ENCODE results near the gene LRP5.

Gene LRP5

GRCh38 chr11:68308068-68308467 is 4.3 kb upstream of the LRP5 start:
- no peak for DNase-seq (ENCODE audit: low read depth in 1 of 2, low spot score in 1 of 2)

DNA sequence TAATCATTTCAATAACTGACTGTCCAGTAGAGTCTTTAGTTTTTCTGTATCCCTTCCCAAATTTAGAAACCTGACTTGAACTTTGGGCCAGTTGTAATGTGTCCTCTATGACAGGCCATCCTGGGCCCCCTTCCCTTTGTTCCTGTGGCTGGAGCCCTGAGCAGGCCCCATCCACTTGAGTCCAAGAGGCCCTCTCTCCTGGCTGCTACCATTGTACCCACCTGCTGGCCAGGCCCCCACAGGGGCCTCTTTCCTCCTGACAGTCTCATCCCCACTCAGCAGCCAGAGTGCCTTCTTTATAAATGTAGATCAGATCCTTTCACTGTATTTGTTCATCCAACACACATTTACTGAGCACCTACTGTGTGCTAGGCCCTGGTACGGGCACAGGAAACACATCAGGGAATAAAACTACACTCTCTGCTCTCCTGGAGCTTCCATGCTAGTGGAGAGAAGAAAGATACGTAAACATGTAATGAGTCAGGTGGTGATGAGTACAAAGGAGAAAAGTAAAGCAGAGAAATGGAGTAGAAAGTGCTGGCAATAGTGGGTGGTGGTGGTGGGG is 2.7 kb upstream of the LRP5 start:
- no peak for DNase-seq (ENCODE audit: low read depth in 1 of 2, low spot score in 1 of 2)

DNA sequence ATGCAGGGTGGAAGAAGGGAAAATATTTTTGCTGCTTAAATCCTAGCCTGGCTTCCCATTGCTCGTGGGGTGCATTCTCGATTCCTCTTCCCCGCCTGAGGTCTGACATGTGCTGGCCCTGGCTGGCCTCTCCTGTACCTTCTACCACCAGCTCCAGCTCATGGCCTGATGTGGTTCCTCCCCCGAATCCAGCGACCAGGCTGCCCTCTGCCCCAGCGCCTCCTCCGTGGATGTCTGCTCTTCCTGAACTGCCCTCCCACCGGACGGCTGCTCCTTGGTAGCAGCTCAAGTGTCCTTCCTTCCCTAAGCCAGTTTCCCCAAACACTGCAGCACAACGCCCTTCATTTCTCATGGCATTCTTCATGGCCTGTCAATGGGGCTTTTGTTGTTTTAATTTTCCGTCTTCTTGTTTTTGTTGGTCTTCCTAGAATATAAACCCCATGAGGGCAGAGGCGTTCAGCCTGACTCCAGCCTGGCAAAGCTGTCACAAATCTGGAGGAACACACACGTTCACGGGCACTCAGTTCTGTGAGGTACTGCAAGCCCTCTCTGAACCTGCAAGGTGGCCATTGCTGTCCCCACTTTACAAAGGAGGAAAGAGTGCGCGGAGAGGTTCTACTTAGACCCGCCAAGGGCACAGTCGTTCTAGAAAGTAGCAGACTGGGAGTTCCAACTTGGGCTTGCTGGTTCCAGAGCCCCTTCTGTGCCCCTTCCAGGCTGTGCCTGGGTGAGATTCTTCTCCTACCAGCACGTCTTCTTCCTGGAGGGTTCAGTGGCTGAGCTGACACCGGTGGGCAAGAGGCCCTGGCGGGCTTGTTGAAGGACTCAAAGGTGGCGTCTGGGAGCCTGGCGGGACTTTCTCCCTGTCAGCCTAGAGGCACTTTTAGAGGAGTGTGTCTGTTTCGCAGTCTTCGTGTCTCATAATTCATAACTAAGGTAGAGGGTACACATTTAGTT is 953 bp upstream of the LRP5 start:
- DNase-seq (ENCODE audit: low read depth in 1 of 2, low spot score in 1 of 2) = no peak

- no peak for DNase-seq (ENCODE audit: low read depth in 1 of 2, low spot score in 1 of 2)
These were observed 586 bp downstream of the LRP5 start for GRCh38 chr11:68312780-68313573.

GRCh38 chr11:68313574-68314202 is 1.3 kb downstream of the LRP5 start:
- DNase-seq (ENCODE audit: low read depth in 1 of 2, low spot score in 1 of 2) = no peak

DNA sequence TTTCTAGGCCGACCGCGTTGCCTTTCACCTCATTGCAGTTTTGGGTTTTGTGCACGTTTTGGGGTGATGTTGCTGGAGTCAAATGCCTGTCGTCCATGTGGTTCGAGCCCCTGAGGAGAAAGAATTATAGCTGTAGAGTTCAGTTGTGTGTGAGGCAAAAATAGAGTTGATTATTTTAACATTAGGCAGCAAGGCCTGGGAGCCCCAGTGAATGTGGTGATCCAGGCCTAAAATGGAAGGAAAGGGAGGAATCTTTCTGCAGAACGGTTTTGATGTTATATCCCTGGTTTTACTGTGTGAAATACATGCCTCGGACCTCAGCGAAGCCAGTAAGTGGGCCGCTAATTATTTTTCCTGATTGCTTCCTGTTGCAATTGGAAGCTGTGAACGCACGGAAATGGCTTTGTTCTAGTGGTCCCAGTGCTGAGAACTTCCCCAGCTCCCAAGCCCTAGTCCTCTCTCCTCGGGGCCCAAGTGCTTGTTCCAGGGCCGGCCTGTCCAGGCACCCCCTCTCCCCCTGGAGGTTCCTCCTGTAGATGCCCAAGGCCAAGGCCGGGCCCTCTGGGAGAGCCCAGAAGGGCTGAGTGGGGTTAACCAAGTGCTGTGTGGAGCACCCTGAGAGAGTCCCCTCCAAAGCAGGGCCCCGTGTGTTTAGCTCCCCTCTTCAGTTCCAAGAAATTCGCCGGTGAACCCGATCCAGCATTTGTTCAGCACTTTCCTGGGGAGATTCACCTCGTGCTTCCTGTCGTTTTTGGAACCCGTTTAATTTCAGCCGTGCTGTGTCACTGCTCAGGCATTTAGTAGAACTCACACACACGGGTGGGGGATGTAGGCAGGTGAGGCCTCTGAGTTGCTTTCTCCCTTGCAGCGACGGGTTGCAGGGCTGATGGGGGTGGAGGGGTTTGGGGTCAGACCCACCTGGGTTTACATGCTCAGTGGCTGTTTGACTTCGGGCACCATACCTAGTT is 2.1 kb downstream of the LRP5 start:
- no peak for DNase-seq (ENCODE audit: low read depth in 1 of 2, low spot score in 1 of 2)

- DNase-seq (ENCODE audit: low read depth in 1 of 2, low spot score in 1 of 2) = no peak
These were observed 3.0 kb downstream of the LRP5 start for GRCh38 chr11:68315171-68315920.

GRCh38 chr11:68317147-68317785 is 4.9 kb downstream of the LRP5 start:
- no peak for DNase-seq (ENCODE audit: low read depth in 1 of 2, low spot score in 1 of 2)

DNA sequence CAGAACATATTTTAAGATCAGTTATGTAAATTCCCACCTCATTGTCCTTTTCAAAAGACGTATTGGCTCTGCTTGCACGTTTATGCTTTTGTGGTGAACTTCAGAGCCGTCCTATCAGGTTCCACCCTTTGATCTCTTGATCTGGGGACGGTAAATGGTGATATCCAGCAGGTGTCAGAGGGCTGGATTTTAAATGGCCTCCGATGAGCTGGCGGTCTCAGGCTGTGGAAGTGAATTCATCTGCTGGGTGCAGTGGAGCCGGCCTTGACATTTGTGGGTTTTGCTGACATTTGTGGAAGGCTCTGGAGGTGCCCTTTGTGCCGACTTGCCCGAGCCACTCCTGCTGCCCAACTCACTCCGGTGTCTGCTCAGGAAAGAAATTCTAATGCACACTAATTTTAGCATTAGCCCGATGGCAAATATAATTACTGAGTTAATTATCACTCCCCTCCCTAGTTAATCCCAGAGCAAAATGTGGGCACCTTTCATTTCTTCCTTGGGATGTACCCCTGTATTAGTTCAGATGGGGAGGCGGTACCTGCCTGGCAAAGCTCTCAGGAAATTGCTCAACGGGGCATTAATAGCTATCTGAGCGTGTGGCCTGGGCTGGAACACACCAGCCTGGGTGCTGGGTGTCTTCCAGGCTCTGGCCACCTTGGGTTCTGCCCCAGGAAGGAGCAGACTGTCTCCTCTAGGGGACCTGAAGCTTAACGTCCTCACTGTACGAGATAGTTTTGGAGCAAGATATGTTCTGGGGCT is 9.1 kb downstream of the LRP5 start:
- no peak for DNase-seq (ENCODE audit: low read depth in 1 of 2, low spot score in 1 of 2)

- DNase-seq (ENCODE audit: low read depth in 1 of 2, low spot score in 1 of 2) = no peak
These were observed 9.7 kb downstream of the LRP5 start for GRCh38 chr11:68322052-68322430.

DNA sequence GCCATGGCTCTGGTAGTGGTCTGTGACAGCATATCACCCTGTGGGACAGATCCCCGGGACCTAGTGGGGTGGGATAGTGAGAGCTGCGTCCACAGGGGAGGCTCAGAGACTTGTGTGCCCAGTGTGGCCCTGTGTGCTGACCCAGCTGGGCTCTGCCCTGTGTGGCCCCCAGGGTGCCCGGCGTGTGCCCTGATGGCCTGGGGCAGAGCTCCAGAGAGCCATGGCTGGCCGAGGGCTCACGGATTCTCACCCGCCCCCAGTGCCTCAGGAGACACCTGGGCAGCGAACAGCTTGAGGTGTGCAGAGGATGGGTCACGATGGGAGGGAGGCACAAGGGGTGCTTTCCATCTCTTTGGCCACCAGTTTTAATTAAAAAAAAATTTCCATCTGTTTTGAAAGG is 11.8 kb downstream of the LRP5 start:
- DNase-seq (ENCODE audit: low read depth in 1 of 2, low spot score in 1 of 2) = no peak

DNA sequence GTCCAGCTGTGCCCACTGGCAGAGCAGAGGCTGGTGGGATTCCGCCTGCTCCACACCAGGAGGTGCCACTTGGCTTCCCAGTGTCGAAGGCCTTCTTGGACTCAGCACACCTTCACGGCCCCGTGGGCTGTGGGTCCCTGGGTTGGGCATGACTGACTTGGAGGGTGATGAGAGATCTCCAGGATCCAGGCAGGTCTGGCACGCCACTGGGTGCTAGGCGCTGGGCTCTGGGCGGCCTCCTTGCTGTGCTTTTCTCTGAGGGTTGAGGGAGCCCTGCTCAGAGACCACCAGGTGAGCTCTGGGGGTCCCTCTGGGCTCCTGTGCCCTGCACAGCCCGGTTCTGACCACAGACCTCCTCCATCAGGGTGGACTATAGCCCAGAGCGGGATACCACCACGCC is 12.3 kb downstream of the LRP5 start:
- no peak for DNase-seq (ENCODE audit: low read depth in 1 of 2, low spot score in 1 of 2)

DNA sequence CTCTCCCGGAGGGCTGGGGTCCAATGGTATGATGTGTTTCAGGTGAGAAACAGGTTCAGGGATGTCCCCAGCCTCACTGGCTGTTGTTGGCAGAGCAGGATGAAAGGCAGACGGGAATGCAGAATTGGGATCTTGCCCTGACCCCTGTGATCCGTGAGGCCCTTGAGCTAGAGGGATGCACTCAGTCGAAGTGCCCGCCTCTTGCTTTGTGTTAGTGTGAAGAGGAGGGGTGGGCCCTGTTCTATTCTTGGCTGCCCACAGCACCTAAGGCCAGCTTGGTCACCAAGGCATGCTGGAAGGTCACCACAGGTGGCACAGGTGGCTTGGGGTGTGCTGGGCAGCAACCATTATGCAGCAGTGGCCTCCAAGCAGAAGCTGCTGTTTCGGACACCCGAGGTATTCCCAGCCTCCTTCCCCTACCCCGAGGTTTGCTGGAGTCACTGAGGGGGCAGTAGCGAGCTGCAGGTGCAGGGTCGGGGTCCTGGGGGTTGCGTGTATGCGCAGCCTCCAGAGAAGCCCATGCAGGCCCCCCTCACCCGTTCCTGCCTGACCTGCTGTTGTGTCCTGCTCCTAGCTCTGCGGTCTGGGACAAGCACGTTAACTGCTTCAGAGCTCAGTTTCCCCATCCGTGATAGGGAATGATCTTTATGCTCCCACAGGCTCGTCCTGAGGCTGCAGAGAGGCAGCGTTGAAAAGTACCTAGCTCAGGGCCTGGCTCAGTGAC is 13.0 kb downstream of the LRP5 start:
- no peak for DNase-seq (ENCODE audit: low read depth in 1 of 2, low spot score in 1 of 2)

GRCh38 chr11:68325907-68326220 is 13.5 kb downstream of the LRP5 start:
- DNase-seq (ENCODE audit: low read depth in 1 of 2, low spot score in 1 of 2) = no peak

DNA sequence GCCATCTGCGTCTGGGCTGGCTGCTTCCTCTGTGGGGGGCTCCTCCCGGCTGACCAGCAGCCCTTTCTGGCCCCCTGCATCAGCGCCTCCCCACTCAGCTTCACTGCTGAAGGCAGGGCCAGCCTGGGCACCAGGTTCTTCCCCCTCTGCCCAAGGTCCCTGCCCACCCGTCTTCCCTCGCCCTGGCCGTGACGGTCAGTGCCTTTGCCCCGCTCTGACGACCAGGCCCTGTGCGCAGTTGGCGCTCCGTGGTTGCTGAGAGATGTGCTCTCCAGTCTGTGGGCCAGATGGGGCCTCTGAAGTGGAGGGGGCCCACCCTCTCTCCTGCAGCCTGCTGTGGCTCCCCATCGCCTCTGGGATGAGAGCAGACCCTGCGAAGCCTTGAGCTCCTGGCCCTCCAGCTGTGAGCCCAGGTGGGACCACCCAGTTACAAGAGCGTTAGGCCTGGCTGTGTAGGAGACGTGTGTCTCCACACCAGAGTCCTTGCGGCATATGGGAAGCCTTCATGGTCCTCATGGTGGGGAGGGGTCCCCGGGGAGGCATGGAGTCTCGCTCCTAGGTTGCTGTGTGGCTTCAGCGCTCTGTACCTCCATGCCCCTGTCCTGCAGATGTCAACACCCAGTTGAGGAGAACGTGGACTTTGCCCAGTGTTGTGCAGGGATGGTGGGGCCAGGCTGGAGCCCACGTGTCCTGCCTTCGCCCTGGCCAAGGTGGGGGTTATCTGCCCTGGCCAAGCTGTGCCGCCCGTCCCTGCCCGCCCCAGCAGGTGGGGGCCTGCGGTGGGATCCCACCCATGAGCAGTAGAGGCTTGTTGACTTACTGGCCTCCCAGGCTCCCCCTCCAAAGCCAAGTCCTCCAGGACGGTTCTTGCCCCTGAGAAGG is 14.2 kb downstream of the LRP5 start:
- DNase-seq (ENCODE audit: low read depth in 1 of 2, low spot score in 1 of 2) = no peak

DNA sequence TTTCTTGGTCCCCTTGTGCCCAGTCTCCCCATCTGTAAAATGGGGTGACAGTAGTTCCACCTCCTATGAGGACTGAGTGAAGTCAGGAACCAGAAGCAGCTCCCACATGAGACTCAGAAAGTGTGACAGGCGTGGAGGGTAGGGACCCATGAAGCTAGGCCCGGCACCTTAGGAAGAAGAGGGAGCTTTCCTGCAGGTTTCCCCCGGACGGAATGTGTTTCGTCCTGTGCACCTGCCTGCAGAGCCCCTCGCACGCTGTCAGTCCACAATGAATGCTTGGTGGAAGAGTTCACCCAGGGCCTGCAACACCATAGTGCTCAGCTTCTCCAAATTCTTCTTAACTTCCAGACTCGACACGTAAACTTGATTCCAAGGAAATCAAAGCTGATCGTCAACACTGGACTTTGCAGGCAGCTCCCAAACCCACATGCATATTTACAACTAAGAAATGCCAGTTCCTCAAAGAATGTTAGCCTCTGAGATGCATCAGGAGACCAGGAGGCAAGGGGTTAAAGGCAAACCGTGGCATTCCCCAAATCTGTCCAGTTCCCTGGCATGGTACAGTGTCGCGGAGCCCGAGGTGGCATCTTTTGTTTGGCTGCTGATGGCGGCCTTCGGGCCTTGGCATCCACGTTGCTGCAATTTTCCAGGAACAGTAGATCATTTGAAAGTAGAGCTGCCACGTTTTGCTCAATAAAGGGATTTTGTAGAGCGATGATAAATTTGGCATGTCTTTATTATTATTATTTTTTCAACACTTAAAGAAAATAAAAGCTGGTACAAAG is 15.4 kb downstream of the LRP5 start:
- no peak for DNase-seq (ENCODE audit: low read depth in 1 of 2, low spot score in 1 of 2)

Data from stimulated activated CD4-positive, alpha-beta T cell treated with anti-CD3 and anti-CD28 coated beads, Interleukin-15, amount 100 ng/mL, for 1 hour (primary cell).